Measurements from ENCODE around the gene TRERF1. TPM values are rescaled to one million over a fixed set of nuclear protein-coding genes. Genes with fewer than 3 reads are reported as not detected.

TRERF1 gene
- total and polyA plus RNA-seq, 2 of the 4 experiments (the other 2 are of a cell fraction), result 6.3 to 9.9 TPM

DNA sequence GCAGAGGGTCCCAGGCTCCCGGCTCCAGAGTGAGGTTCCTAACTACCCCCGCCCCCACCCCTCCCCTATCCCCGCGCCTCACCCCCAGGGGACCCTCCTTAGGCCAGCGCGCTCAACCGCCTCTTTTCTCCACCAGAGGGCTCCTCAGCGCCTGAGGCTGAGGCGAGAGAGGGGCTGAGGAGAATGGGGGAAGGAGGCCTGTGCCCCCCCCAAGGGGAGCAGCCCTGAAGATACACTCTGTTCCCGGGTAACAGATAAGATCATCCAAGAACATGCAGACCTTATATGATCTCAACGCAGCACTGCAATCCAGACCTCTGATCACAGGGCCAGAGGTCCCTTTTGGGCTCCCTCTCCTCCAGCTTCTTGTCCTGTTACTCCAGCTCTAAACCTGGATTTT is 190.8 kb downstream of the TRERF1 start:
- H2AK9ac ChIP-seq (replicated peaks; ENCODE audit: low read depth, low read length, poor library complexity), result peak overlapping the region; percentile 44
- H4K5ac ChIP-seq (ENCODE audit: low read depth, low read length), result peak overlapping the region; percentile 49; the same call in 1 of the 2 replicates
- H3K56ac ChIP-seq (ENCODE audit: extremely low read depth, insufficient read depth, low read length), result no peak overlapping the region
- peaks cover 0 to 29% of the 10 kb centered on the region in 2 experiments; a peak in 2 of 4 replicates for H3K79me1 ChIP-seq (ENCODE audit: low read depth in 1 of 2, low read length in 2 of 2)
- H3K36me3 ChIP-seq (ENCODE audit: control insufficient read depth, insufficient read depth, low read length), result peaks cover 27% of the 10 kb centered on the region
- no peaks in the 10 kb centered on the region for H3K27me3 ChIP-seq (ENCODE audit: control insufficient read depth, insufficient read depth, low read length)
- H3K14ac ChIP-seq (replicated peaks; ENCODE audit: low read depth, low read length), result peak overlapping the region; percentile 61
- intact Hi-C loops (cut with micrococcal nuclease), result loop anchor here (5.0 kb wide), 1 partner anchor 286 kb away; no protein-coding TSS in a partner anchor
- H2AFZ ChIP-seq (replicated peaks; ENCODE audit: low read length, poor library complexity), result peak overlapping the region; percentile 33
- CTCF ChIA-PET, result interaction anchor here (1.0 to 1.6 kb wide), 2 partner anchors 10 to 29 kb away, joined by 3 to 8 read pairs; no protein-coding TSS in a partner anchor
- H3K18ac ChIP-seq (ENCODE audit: low read depth, low read length), result no peak overlapping the region; the same call in 1 of the 2 replicates
- BruUV-seq (replicated peaks), result no TSS peak
- H4K8ac ChIP-seq (ENCODE audit: low read depth in 2 of 2, low read length in 2 of 2), result peak overlapping the region; percentile 34 to 87; a peak in 2 of 4 replicates
- H2BK20ac ChIP-seq (ENCODE audit: low read depth, low read length), result peak overlapping the region; percentile 47; the same call in 1 of the 2 replicates
- in situ Hi-C loops (cut with MboI; ENCODE audit: low sequenced_read_pairs), result loop anchor here (5.0 kb wide), 1 partner anchor 286 kb away; no protein-coding TSS in a partner anchor
- H2AK5ac ChIP-seq (ENCODE audit: low read depth, low read length), result peak overlapping the region; percentile 84
- 55% methylated on average over 2 of the region's 11 CpGs; no CpG with 5 or more reads in 1 of the 2 experiments for WGBS, 2 experiments (ENCODE audit: extremely low coverage in 2 of 2, insufficient read length in 1 of 2)
- H3K9me1 ChIP-seq (ENCODE audit: insufficient read depth, low read length), result peaks cover 24% of the 10 kb centered on the region
- H3K9ac ChIP-seq (ENCODE audit: low read depth, low read length), result no peak overlapping the region
- no peak overlapping the region for H2BK5ac ChIP-seq (ENCODE audit: low read depth, low read length, poor library complexity, severe bottlenecking)
- H3K23ac ChIP-seq (ENCODE audit: low read depth, low read length), result no peak overlapping the region
- H4K91ac ChIP-seq (ENCODE audit: insufficient read depth, low read depth, low read length), result peak overlapping the region; percentile 70
- peak overlapping the region; percentile 69 for H3K4ac ChIP-seq (ENCODE audit: low read depth, low read length)
- POLR2A ChIA-PET (ENCODE audit: unreplicated experiment), result no interaction called here
- no peak for DNase-seq
- TF ChIP-seq BHLHE40 (IDR thresholded peaks at IDR 0.05; ENCODE audit: low read depth, low read length) (no peak), MXI1 (IDR thresholded peaks at IDR 0.05; ENCODE audit: borderline replicate concordance, low read depth, low read length) (no peak), NFE2L2 (IDR thresholded peaks at IDR 0.05; ENCODE audit: low read depth, low read length) (no peak), CHD1 (IDR thresholded peaks at IDR 0.05; ENCODE audit: low read depth, low read length) (no peak), RFX5 (IDR thresholded peaks at IDR 0.05; ENCODE audit: low read depth, low read length) (no peak), CEBPB (IDR thresholded peaks at IDR 0.05; ENCODE audit: low read depth, low read length) (no peak), FOS (IDR thresholded peaks at IDR 0.05; ENCODE audit: low read depth, low read length) (no peak), SMC3 (IDR thresholded peaks at IDR 0.05; ENCODE audit: low read depth, low read length) (peak; percentile 63), MAZ (IDR thresholded peaks at IDR 0.05; ENCODE audit: borderline replicate concordance, low read depth, low read length) (0 out of 2 replicates have a peak, but pooled peaks have one; percentile 19), MAFK (IDR thresholded peaks at IDR 0.05; ENCODE audit: low read depth, low read length) (no peak), RCOR1 (IDR thresholded peaks at IDR 0.05; ENCODE audit: insufficient replicate concordance, low read length) (no peak), POLR2A (IDR thresholded peaks at IDR 0.05; ENCODE audit: low read depth, low read length) (no peak), RAD21 (IDR thresholded peaks at IDR 0.05; ENCODE audit: low read length) (peak; percentile 64)
- TF ChIP-seq, protein P1, sequence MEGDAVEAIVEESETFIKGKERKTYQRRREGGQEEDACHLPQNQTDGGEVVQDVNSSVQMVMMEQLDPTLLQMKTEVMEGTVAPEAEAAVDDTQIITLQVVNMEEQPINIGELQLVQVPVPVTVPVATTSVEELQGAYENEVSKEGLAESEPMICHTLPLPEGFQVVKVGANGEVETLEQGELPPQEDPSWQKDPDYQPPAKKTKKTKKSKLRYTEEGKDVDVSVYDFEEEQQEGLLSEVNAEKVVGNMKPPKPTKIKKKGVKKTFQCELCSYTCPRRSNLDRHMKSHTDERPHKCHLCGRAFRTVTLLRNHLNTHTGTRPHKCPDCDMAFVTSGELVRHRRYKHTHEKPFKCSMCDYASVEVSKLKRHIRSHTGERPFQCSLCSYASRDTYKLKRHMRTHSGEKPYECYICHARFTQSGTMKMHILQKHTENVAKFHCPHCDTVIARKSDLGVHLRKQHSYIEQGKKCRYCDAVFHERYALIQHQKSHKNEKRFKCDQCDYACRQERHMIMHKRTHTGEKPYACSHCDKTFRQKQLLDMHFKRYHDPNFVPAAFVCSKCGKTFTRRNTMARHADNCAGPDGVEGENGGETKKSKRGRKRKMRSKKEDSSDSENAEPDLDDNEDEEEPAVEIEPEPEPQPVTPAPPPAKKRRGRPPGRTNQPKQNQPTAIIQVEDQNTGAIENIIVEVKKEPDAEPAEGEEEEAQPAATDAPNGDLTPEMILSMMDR (conservative IDR thresholded peaks at IDR 0.05; ENCODE audit: low read depth, low read length), result peak; percentile 47
- TF ChIP-seq, protein P2, sequence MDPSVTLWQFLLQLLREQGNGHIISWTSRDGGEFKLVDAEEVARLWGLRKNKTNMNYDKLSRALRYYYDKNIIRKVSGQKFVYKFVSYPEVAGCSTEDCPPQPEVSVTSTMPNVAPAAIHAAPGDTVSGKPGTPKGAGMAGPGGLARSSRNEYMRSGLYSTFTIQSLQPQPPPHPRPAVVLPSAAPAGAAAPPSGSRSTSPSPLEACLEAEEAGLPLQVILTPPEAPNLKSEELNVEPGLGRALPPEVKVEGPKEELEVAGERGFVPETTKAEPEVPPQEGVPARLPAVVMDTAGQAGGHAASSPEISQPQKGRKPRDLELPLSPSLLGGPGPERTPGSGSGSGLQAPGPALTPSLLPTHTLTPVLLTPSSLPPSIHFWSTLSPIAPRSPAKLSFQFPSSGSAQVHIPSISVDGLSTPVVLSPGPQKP (IDR thresholded peaks at IDR 0.05; ENCODE audit: borderline replicate concordance, low read depth, low read length), result no peak
- TF ChIP-seq, protein P3, sequence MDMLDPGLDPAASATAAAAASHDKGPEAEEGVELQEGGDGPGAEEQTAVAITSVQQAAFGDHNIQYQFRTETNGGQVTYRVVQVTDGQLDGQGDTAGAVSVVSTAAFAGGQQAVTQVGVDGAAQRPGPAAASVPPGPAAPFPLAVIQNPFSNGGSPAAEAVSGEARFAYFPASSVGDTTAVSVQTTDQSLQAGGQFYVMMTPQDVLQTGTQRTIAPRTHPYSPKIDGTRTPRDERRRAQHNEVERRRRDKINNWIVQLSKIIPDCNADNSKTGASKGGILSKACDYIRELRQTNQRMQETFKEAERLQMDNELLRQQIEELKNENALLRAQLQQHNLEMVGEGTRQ (IDR thresholded peaks at IDR 0.05; ENCODE audit: low read depth, low read length), result no peak
- peaks cover 15% of the 10 kb centered on the region for H3K4me1 ChIP-seq (ENCODE audit: control insufficient read depth, insufficient read depth, low read length)
- H3K4me2 ChIP-seq (ENCODE audit: low read depth, low read length), result no peak overlapping the region
- peak overlapping the region; percentile 15; the same call in 1 of the 2 replicates for H3K27ac ChIP-seq (ENCODE audit: insufficient read depth, low read length)
- no peak overlapping the region for H3K4me3 ChIP-seq (ENCODE audit: insufficient read depth, low read depth, low read length)
- ATAC-seq (ENCODE audit: low read depth), result peak; percentile 42
- H4K20me1 ChIP-seq (ENCODE audit: insufficient read depth, low read length), result no peaks in the 10 kb centered on the region
- no peaks in the 10 kb centered on the region for H3K9me3 ChIP-seq (ENCODE audit: control insufficient read depth, insufficient read depth, low read length)
- dilution Hi-C loops (cut with HindIII; ENCODE audit: low sequenced_read_pairs, unreplicated experiment), result no loop called here
- peak overlapping the region; percentile 88; the same call in 2 of the 3 replicates for H2BK15ac ChIP-seq (ENCODE audit: low read depth, low read length)
- H2BK120ac ChIP-seq (ENCODE audit: low read depth, low read length), result peak overlapping the region; percentile 39; the same call in 1 of the 2 replicates

Data from IMR-90 (cell line).